ENCODE measurements around the gene ALDH3B2.
"Not testable (repeated sequence)": the region's sequence is repeated elsewhere in the genome, so short reads cannot be mapped to it uniquely, and the experiment has no call there.

Gene ALDH3B2

DNA sequence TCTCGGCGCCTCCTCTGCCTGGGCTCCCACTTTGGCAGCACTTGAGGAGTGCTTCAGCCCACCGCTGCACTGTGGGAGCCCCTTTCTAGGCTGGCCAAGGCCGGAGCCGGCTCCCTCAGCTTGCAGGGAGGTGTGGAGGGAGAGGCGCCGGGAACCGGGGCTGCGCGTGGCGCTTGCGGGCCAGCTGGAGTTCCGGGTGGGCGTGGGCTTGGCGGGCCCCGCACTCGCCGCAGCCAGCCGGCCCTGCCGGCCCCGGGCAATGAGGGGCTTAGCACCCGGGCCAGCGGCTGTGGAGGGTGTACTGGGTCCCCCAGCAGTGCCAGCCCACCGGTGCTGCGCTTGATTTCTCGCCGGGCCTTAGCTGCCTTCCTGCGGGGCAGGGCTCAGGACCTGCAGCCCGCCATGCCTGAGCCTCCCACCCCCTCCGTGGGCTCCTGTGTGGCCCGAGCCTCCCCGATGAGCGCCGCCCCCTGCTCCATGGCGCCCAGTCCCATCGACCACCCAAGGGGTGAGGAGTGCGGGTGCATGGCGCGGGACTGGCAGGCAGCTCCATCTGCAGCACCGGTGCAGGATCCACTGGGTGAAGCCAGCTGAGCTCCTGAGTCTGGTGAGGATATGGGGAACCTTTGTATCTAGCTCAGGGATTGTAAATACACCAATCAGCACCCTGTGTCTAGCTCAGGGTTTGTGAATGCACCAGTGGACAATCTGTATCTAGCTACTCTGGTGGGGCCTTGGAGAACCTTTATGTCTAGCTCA is 55.3 kb downstream of the ALDH3B2 start:
- not testable (repeated sequence) for H3K36me3 ChIP-seq (ENCODE audit: control insufficient read depth, insufficient read depth, low read length); H2AK5ac ChIP-seq (ENCODE audit: low read length); H3K27me3 ChIP-seq (ENCODE audit: insufficient read depth, low read length, poor library complexity); H3K18ac ChIP-seq (ENCODE audit: low read length); H3K27ac ChIP-seq (ENCODE audit: low read depth, low read length); H3K4me3 ChIP-seq (ENCODE audit: low read length); H4K8ac ChIP-seq (ENCODE audit: low read depth, low read length); H4K5ac ChIP-seq (ENCODE audit: low read length); H2BK15ac ChIP-seq (replicated peaks; ENCODE audit: low read depth); H3K23ac ChIP-seq (ENCODE audit: low read length); H2BK5ac ChIP-seq (ENCODE audit: low read length); DNase-seq; H3K79me1 ChIP-seq (ENCODE audit: low read length); H3K79me2 ChIP-seq (ENCODE audit: control insufficient read depth, insufficient read depth, low read length); H3K4ac ChIP-seq (ENCODE audit: low read depth, low read length); H3K56ac ChIP-seq (ENCODE audit: low read length); H3K4me2 ChIP-seq (ENCODE audit: low read length); H2BK120ac ChIP-seq (ENCODE audit: low read depth, low read length); H3K9ac ChIP-seq (ENCODE audit: low read length)
- peaks cover 18% of the 10 kb centered on the region for H3K4me1 ChIP-seq (ENCODE audit: control insufficient read depth, low read depth, low read length)
- WGBS (ENCODE audit: extremely low coverage, insufficient coverage, low lambda C conversion rate): no CpG with 5 or more reads among the region's 40 CpGs

DNA sequence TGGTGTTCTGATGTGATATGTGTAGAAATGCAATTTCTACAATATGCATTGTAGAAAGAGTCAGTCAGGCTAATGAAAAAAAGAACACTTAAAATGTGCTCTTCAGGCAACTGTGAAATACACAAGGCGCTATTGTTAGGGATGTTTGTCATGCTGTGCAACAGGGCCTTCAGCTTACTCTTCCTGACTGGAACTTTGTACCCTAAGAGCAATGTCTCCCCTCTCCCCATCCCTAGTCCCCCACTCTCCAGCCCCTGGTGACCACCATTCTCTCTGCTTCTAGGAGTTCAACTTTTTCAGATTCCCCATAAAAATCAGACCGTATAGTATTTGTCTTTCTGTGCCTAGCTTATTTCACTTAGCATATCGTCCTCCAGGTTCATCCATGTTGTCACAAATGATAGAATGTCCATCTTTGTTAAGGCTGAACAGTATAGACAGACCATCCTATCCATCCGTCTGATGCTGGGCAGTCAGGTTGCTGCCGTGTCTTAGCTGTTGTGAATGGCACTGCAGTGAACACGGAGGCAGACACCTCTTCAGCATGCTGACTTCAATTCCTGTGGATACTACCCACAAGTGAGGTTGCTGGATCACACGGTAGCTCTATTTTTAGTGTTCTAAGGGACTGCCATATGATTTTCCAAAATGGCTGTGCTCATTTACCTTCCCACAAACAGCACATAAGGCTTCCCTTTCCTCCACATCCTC is 57.0 kb downstream of the ALDH3B2 start:
- no peaks in the 10 kb centered on the region for H3K79me1 ChIP-seq (ENCODE audit: low read length)
- no peak overlapping the region for H3K27ac ChIP-seq (ENCODE audit: low read depth, low read length)
- H3K18ac ChIP-seq (ENCODE audit: low read length): no peak overlapping the region
- H3K56ac ChIP-seq (ENCODE audit: low read length): peak overlapping the region; percentile 29
- no peaks in the 10 kb centered on the region for H3K27me3 ChIP-seq (ENCODE audit: insufficient read depth, low read length, poor library complexity)
- H3K4me3 ChIP-seq (ENCODE audit: low read length): no peak overlapping the region
- H4K5ac ChIP-seq (ENCODE audit: low read length): no peak overlapping the region
- H3K4me1 ChIP-seq (ENCODE audit: control insufficient read depth, low read depth, low read length): peaks cover 18% of the 10 kb centered on the region
- no peak overlapping the region for H2BK120ac ChIP-seq (ENCODE audit: low read depth, low read length)
- no peak for DNase-seq
- H2BK5ac ChIP-seq (ENCODE audit: low read length): no peak overlapping the region
- peak overlapping the region; percentile 10 for H3K9ac ChIP-seq (ENCODE audit: low read length)
- no CpG with 5 or more reads among the region's 7 CpGs for WGBS (ENCODE audit: extremely low coverage, insufficient coverage, low lambda C conversion rate)
- H4K8ac ChIP-seq (ENCODE audit: low read depth, low read length): no peak overlapping the region
- H3K23ac ChIP-seq (ENCODE audit: low read length): no peak overlapping the region
- no peak overlapping the region for H3K4ac ChIP-seq (ENCODE audit: low read depth, low read length)
- H2BK15ac ChIP-seq (replicated peaks; ENCODE audit: low read depth): no peak overlapping the region
- H3K4me2 ChIP-seq (ENCODE audit: low read length): no peak overlapping the region
- H3K36me3 ChIP-seq (ENCODE audit: control insufficient read depth, insufficient read depth, low read length): no peaks in the 10 kb centered on the region
- H3K79me2 ChIP-seq (ENCODE audit: control insufficient read depth, insufficient read depth, low read length): no peaks in the 10 kb centered on the region
- no peak overlapping the region for H2AK5ac ChIP-seq (ENCODE audit: low read length)

DNA sequence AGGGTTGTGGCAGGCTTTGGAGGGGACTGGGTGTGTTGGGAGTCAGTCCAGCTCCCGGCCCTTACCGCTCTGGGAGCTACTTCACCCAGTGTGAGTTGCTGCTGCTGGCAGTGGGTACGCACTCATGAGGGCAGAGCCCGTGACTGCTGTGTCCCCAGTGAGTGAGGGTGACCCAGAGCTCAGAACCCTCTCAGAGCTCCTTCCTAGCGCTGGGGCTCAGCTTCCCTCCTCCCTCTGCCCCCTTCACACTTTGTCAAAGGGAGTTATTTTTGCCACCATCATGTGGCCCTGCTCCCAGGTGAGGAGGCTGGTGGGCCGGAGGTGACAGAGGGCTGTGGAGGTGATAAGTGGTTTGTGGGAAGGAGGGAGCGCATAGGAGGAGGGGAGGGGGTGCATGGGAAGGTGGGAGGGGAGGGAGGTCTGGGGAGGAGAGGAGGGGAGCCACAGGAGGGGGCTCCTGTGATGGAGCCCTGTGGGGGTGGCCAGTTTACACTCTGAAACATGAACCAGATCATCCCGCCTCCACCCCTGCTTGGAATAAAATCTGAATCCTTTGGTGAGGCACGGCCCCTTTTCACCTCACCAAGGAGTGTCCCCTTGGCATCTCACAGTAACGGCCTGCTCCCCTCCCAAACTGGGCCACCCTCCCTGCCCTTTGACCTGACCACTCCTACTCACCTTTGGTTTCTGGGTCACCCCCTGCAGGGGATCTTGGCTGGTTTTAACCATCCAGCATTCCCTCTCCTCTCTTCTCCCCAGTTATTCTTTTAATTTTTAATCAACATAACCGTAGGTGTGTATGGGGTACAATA is 57.8 kb downstream of the ALDH3B2 start:
- no peak overlapping the region for H3K4me3 ChIP-seq (ENCODE audit: low read length)
- no peak overlapping the region for H3K4me2 ChIP-seq (ENCODE audit: low read length)
- H2BK5ac ChIP-seq (ENCODE audit: low read length): no peak overlapping the region
- no peaks in the 10 kb centered on the region for H3K79me2 ChIP-seq (ENCODE audit: control insufficient read depth, insufficient read depth, low read length)
- no peak overlapping the region for H3K23ac ChIP-seq (ENCODE audit: low read length)
- no peaks in the 10 kb centered on the region for H3K79me1 ChIP-seq (ENCODE audit: low read length)
- H3K9ac ChIP-seq (ENCODE audit: low read length): peak overlapping the region; percentile 2
- H3K36me3 ChIP-seq (ENCODE audit: control insufficient read depth, insufficient read depth, low read length): no peaks in the 10 kb centered on the region
- H2BK120ac ChIP-seq (ENCODE audit: low read depth, low read length): no peak overlapping the region
- H2AK5ac ChIP-seq (ENCODE audit: low read length): no peak overlapping the region
- no peak overlapping the region for H3K18ac ChIP-seq (ENCODE audit: low read length)
- H4K5ac ChIP-seq (ENCODE audit: low read length): no peak overlapping the region
- no peak overlapping the region for H3K4ac ChIP-seq (ENCODE audit: low read depth, low read length)
- peak overlapping the region; percentile 51 for H3K56ac ChIP-seq (ENCODE audit: low read length)
- WGBS (ENCODE audit: extremely low coverage, insufficient coverage, low lambda C conversion rate): no CpG with 5 or more reads among the region's 11 CpGs
- peaks cover 18% of the 10 kb centered on the region for H3K4me1 ChIP-seq (ENCODE audit: control insufficient read depth, low read depth, low read length)
- no peak overlapping the region for H4K8ac ChIP-seq (ENCODE audit: low read depth, low read length)
- peak; percentile 63 for DNase-seq
- H2BK15ac ChIP-seq (replicated peaks; ENCODE audit: low read depth): no peak overlapping the region
- no peaks in the 10 kb centered on the region for H3K27me3 ChIP-seq (ENCODE audit: insufficient read depth, low read length, poor library complexity)
- H3K27ac ChIP-seq (ENCODE audit: low read depth, low read length): no peak overlapping the region

GRCh38 chr11:67615728-67616430 is 58.5 kb downstream of the ALDH3B2 start:
- no CpG with 5 or more reads among the region's 34 CpGs for WGBS (ENCODE audit: extremely low coverage, insufficient coverage, low lambda C conversion rate)
- no peak overlapping the region for H2BK5ac ChIP-seq (ENCODE audit: low read length)

More at GRCh38 chr11:67615728-67616430, 58.5 kb downstream of the ALDH3B2 start:
- Histone ChIP-seq H2BK15ac (replicated peaks; ENCODE audit: low read depth) (no peak overlapping the region), H3K18ac (ENCODE audit: low read length) (no peak overlapping the region), H4K5ac (ENCODE audit: low read length) (no peak overlapping the region), H3K79me1 (ENCODE audit: low read length) (no peaks in the 10 kb centered on the region), H3K27me3 (ENCODE audit: insufficient read depth, low read length, poor library complexity) (no peaks in the 10 kb centered on the region), H4K8ac (ENCODE audit: low read depth, low read length) (no peak overlapping the region), H2AK5ac (ENCODE audit: low read length) (peak overlapping the region; percentile 83), H3K27ac (ENCODE audit: low read depth, low read length) (no peak overlapping the region), H3K4me2 (ENCODE audit: low read length) (peak overlapping the region; percentile 38), H3K36me3 (ENCODE audit: control insufficient read depth, insufficient read depth, low read length) (no peaks in the 10 kb centered on the region), H3K56ac (ENCODE audit: low read length) (peak overlapping the region; percentile 77), H3K79me2 (ENCODE audit: control insufficient read depth, insufficient read depth, low read length) (no peaks in the 10 kb centered on the region), H3K4me3 (ENCODE audit: low read length) (no peak overlapping the region), H3K4ac (ENCODE audit: low read depth, low read length) (no peak overlapping the region), H3K9ac (ENCODE audit: low read length) (peak overlapping the region; percentile 40), H3K4me1 (ENCODE audit: control insufficient read depth, low read depth, low read length) (peaks cover 18% of the 10 kb centered on the region), H3K23ac (ENCODE audit: low read length) (peak overlapping the region; percentile 90), H2BK120ac (ENCODE audit: low read depth, low read length) (no peak overlapping the region)
- no peak for DNase-seq
